Body of pancreas (tissue), 4 donors: ENCODE results near the gene CASZ1. TPM values are rescaled to one million over a fixed set of nuclear protein-coding genes. Genes with fewer than 3 reads are reported as not detected.

Experiments used
- ATAC-seq: fragments of 150-250 bp; one replicate; pipeline ENCODE4 v1.9.1; 2016
- DNase-seq, 4 donors: peaks; one replicate each; pipeline ENCODE4 v3.0.0-alpha.2; 2019
- H3K27ac ChIP-seq, 4 donors: fragments of 200-600 bp; sonication (generic); 1 replicate in 3 of 4; 2 replicates in 1 of 4; pipeline versions ENCODE4 v1.5.1 to v1.6.1; 2016 to 2019; ENCODE audit warnings: mild to moderate bottlenecking in 1 of 4, mixed read lengths in 1 of 4, moderate library complexity in 1 of 4
- H3K27me3 ChIP-seq, 2 donors: fragments of 200-600 bp; sonication (generic); one replicate each; pipeline ENCODE4 v1.6.0; 2016; ENCODE audit warnings: mild to moderate bottlenecking in 1 of 2
- H3K36me3 ChIP-seq, 2 donors: fragments of 200-600 bp; sonication (generic); replicated peaks in 1 of 2; 2 replicates each; pipeline ENCODE4 v1.5.1; 2016; ENCODE audit warnings: low read depth in 2 of 2; ENCODE audit not compliant: insufficient read depth in 1 of 2
- H3K4me1 ChIP-seq: fragments of 200-600 bp; sonication (generic); one replicate; pipeline ENCODE4 v1.6.0; 2016
- H3K4me3 ChIP-seq, 2 donors: fragments of 200-600 bp; sonication (generic); 1 replicate in 1 of 2; 2 replicates in 1 of 2; pipeline ENCODE4 v1.5.1; 2016 to 2019
- H3K9me3 ChIP-seq, 3 donors: fragments of 200-600 bp; sonication (generic); 1 replicate in 2 of 3; 2 replicates in 1 of 3; pipeline ENCODE4 v1.5.1; 2016
- POLR2A ChIP-seq, 3 donors: fragments of 450-650 bp; IDR thresholded peaks; one replicate each; pipeline ENCODE4 v1.6.1; 2016; ENCODE audit warnings: antibody characterized with exemption in 3 of 3, mild to moderate bottlenecking in 2 of 3
- WGBS, 2 donors: methylation state at CpG; one replicate each; pipeline ENCODE4 v1.1.5; 2017; 5-methylcytosine and 5-hydroxymethylcytosine counted together
- intact Hi-C: fragments of 100-400 bp; cut with DNase I; formaldehyde crosslinking; loops from one replicate; pipeline ENCODE4 v1.15.1; 2023
- total RNA-seq, 2 donors: library from RNA; depleted of rRNA; stranded (reverse); fragments of >200 nt; gene quantifications; one replicate each; pipeline ENCODE4 v1.1.0, GENCODE V29; 2016
- TF ChIP-seq, protein P1 (sequence below), 7 experiments: fragments of 450-650 bp in 4 of 7; fragments of 200-600 bp in 3 of 7; sonication (generic) in 3 of 7; IDR thresholded peaks; one replicate each; pipeline ENCODE4 v1.5.1; 2016 to 2019; ENCODE audit warnings: antibody characterized with exemption in 7 of 7

Gene CASZ1
- total RNA-seq, 2 donors from 2014 or later = 9.3 to 14.2 TPM

DNA sequence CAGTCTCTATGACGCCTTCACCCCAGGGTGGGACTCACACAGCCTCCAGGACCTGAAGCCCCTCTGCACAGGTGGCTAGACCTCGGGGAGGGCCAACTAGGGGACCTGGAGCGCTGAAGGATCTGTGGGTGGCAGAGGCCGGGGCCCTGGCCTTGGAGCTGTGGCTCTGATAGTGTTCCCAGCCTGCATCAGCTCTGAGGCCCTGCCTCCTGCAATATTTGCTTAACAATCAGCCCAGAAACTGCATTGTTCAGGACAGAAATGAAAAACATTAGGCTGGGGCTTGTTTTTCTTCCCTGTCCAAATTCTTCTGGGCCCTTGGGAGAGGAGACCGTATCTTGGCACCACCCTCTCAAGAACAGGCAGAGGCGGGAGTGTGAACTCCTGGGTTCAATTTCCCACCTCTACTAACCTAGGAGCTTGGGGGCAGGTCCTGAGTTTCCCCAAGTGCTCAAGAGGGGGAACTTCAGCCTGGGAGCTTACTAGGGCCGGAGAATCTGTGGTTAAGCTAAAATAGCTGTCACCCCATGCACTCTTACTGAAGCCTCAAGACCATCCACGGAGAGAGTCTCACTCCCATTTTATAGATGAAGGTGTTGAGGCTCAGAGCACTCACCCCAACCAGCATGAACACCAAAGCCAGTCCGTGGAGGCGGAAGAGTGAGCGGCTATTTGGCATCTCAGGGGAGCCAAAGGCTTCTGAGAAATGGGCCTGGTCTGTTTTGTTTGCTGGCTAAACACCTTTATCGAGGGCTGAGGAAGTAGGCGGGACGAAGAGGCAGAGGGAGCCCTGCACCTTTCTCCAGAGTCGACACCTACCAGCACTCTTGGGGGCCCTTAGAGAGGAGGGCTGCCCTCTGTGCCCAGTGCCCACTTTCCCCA, 18.8 kb upstream of the CASZ1 start:
- H3K9me3 ChIP-seq = no peaks in the 10 kb centered on the region
- DNase-seq (peak; percentile 68 to 81 (median 78)), ATAC-seq (peak; percentile 84)
- no peak overlapping the region for H3K4me3 ChIP-seq
- peaks cover 24% of the 10 kb centered on the region for H3K4me1 ChIP-seq
- H3K27ac ChIP-seq = peak overlapping the region; percentile 75 to 86 (median 78)
- no peaks in the 10 kb centered on the region for H3K27me3 ChIP-seq
- no peaks in the 10 kb centered on the region for H3K36me3 ChIP-seq
- 24 to 30% methylated on average over 7 to 15 of the region's 15 CpGs for WGBS, 2 donors
- peak; percentile 18 to 51 (median 46) for TF ChIP-seq POLR2A (IDR thresholded peaks at IDR 0.05)
- TF ChIP-seq, protein P1, sequence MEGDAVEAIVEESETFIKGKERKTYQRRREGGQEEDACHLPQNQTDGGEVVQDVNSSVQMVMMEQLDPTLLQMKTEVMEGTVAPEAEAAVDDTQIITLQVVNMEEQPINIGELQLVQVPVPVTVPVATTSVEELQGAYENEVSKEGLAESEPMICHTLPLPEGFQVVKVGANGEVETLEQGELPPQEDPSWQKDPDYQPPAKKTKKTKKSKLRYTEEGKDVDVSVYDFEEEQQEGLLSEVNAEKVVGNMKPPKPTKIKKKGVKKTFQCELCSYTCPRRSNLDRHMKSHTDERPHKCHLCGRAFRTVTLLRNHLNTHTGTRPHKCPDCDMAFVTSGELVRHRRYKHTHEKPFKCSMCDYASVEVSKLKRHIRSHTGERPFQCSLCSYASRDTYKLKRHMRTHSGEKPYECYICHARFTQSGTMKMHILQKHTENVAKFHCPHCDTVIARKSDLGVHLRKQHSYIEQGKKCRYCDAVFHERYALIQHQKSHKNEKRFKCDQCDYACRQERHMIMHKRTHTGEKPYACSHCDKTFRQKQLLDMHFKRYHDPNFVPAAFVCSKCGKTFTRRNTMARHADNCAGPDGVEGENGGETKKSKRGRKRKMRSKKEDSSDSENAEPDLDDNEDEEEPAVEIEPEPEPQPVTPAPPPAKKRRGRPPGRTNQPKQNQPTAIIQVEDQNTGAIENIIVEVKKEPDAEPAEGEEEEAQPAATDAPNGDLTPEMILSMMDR (IDR thresholded peaks at IDR 0.05) = peak in 1 of 7 experiments; percentile 27
- intact Hi-C loops = no loop called here

DNA sequence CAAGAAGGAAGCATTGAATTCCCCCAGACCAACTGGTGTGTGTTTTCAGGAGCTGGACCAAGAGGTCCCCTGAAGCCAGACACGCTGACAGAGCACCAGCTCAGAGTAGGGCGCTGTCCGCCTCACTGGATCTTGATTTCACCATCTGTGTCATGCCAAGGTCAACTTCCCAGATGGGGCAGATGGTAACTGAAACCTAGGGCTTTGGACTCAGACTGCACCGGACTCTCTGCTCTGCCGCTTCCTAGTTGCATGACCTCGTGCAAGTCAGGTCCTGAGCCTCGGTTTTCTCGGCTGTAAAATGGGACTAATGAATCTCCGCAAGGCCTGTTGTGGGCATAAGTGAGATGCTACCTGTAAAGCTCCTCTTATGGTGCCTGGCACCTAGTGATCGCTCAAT, 17.9 kb upstream of the CASZ1 start:
- H3K4me3 ChIP-seq = no peak overlapping the region
- peaks cover 24% of the 10 kb centered on the region for H3K4me1 ChIP-seq
- no peaks in the 10 kb centered on the region for H3K36me3 ChIP-seq
- intact Hi-C loops = no loop called here
- H3K9me3 ChIP-seq = no peaks in the 10 kb centered on the region
- ATAC-seq (no peak), DNase-seq (no peak)
- H3K27me3 ChIP-seq = no peaks in the 10 kb centered on the region
- 78 to 91% methylated on average over 7 to 10 of the region's 10 CpGs for WGBS, 2 donors
- peak overlapping the region in 2 of 4 donors; percentile 80 to 86 for H3K27ac ChIP-seq
- no peak for TF ChIP-seq POLR2A (IDR thresholded peaks at IDR 0.05)
- TF ChIP-seq, protein P1 (IDR thresholded peaks at IDR 0.05) = no peak

DNA sequence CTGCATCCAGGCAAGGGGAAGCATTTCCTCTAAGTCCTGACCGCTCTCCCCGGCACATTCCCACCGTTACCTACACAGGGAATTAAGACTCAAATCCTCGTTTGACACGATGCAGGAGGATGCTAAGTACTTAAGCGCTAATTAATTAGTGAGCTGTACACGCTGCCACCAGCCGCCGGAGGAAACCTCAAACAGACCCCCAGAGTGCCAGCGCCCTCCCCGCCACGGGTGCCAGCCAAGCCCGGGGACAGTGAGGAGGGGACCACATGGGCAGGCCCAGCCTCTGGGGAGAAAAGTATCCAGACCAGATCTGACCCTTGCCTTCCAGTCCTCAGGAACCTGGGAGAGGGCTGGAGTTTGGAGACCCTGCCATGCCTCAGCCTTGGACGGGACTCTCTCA, 17.4 kb upstream of the CASZ1 start:
- H3K9me3 ChIP-seq = no peaks in the 10 kb centered on the region
- H3K36me3 ChIP-seq = no peaks in the 10 kb centered on the region
- intact Hi-C loops = no loop called here
- 86 to 89% methylated on average over 13 to 14 of the region's 14 CpGs for WGBS, 2 donors
- H3K4me3 ChIP-seq = no peak overlapping the region
- H3K4me1 ChIP-seq = peaks cover 24% of the 10 kb centered on the region
- DNase-seq = no peak
- TF ChIP-seq, protein P1 (IDR thresholded peaks at IDR 0.05) = no peak
- TF ChIP-seq POLR2A (IDR thresholded peaks at IDR 0.05) = no peak
- ATAC-seq = no peak
- no peak overlapping the region for H3K27ac ChIP-seq
- H3K27me3 ChIP-seq = no peaks in the 10 kb centered on the region

DNA sequence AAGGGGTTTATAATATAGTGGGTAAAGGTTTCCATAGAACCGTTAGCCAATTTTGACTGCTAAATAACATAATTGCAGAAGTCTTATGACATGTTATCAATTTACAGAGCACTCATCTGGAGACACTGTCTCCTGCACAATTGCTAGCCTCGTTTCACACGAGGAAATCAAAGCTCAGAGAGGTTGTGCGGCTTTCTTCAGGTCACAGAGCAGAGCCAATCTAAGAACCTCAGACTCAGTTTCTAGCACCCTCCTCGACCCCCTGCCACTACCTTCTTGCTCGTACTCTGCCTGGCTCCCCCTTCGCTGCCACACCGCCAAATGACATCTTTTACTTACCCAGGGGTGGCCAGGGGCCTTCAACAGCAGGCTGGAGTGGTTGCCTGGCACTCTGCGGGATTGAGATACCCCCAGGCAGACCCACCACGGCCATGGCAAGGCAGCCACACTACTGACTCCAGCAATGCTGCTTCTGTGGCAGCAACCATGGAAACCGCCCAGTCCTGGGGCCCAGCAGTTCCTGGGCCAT, 16.0 kb upstream of the CASZ1 start:
- DNase-seq (no peak), ATAC-seq (no peak)
- no peak overlapping the region for H3K4me3 ChIP-seq
- 83 to 88% methylated on average over 10 of the region's 11 CpGs for WGBS, 2 donors
- H3K27ac ChIP-seq = no peak overlapping the region
- no peaks in the 10 kb centered on the region for H3K27me3 ChIP-seq
- H3K9me3 ChIP-seq = no peaks in the 10 kb centered on the region
- no peaks in the 10 kb centered on the region for H3K36me3 ChIP-seq
- TF ChIP-seq, protein P1 (IDR thresholded peaks at IDR 0.05) = no peak
- TF ChIP-seq POLR2A (IDR thresholded peaks at IDR 0.05) = no peak
- peaks cover 24% of the 10 kb centered on the region for H3K4me1 ChIP-seq
- intact Hi-C loops = no loop called here
